Peyer's patch (tissue), 4 donors: Measurements from ENCODE around the gene MED13L.

Experiments
- POLR2A ChIP-seq, 2 donors: fragments of 450-650 bp; IDR thresholded peaks; one replicate each; pipeline ENCODE4 v1.5.1; 2017; ENCODE audit warnings: antibody characterized with exemption in 2 of 2, mild to moderate bottlenecking in 2 of 2, moderate library complexity in 2 of 2
- TF ChIP-seq, protein P1 (sequence below), 6 experiments: fragments of 450-650 bp in 4 of 6; fragments of 200-600 bp in 2 of 6; sonication (generic) in 1 of 6; IDR thresholded peaks; one replicate each; pipeline ENCODE4 v1.5.1; 2017 to 2019; ENCODE audit warnings: antibody characterized with exemption in 6 of 6, mild to moderate bottlenecking in 3 of 6, moderate library complexity in 1 of 6

GRCh38 chr12:116220756-116221155 is 56.7 kb downstream of the MED13L start:
- TF ChIP-seq, protein P1, sequence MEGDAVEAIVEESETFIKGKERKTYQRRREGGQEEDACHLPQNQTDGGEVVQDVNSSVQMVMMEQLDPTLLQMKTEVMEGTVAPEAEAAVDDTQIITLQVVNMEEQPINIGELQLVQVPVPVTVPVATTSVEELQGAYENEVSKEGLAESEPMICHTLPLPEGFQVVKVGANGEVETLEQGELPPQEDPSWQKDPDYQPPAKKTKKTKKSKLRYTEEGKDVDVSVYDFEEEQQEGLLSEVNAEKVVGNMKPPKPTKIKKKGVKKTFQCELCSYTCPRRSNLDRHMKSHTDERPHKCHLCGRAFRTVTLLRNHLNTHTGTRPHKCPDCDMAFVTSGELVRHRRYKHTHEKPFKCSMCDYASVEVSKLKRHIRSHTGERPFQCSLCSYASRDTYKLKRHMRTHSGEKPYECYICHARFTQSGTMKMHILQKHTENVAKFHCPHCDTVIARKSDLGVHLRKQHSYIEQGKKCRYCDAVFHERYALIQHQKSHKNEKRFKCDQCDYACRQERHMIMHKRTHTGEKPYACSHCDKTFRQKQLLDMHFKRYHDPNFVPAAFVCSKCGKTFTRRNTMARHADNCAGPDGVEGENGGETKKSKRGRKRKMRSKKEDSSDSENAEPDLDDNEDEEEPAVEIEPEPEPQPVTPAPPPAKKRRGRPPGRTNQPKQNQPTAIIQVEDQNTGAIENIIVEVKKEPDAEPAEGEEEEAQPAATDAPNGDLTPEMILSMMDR (IDR thresholded peaks at IDR 0.05) = no peak
- TF ChIP-seq POLR2A (IDR thresholded peaks at IDR 0.05) = no peak
